Measurements from ENCODE around the gene GPC5.

GRCh38 chr13:92538164-92538563 lies 1139.7 kb downstream of the GPC5 start:
- no peak for TF ChIP-seq EZH2 (IDR thresholded peaks at IDR 0.05; ENCODE audit: borderline replicate concordance, low read length)
- no peak for TF ChIP-seq CTCF (IDR thresholded peaks at IDR 0.05; ENCODE audit: low read length)

Data from OCI-LY1 (cell line).